HG02840 (cell line): ENCODE results near the gene SCN2B.

ENCODE experiments used
- ATAC-seq: cut with Tn5 transposase; IDR thresholded peaks from one replicate; pipeline ENCODE4 v1.9.1; 2021; ENCODE audit warnings: mild to moderate bottlenecking, moderate library complexity, moderate number of reproducible peaks; ENCODE audit not compliant: unreplicated experiment, low FRiP score

SCN2B gene

GRCh38 chr11:118175031-118175992 is 1.1 kb downstream of the SCN2B start:
- no peak for ATAC-seq

DNA sequence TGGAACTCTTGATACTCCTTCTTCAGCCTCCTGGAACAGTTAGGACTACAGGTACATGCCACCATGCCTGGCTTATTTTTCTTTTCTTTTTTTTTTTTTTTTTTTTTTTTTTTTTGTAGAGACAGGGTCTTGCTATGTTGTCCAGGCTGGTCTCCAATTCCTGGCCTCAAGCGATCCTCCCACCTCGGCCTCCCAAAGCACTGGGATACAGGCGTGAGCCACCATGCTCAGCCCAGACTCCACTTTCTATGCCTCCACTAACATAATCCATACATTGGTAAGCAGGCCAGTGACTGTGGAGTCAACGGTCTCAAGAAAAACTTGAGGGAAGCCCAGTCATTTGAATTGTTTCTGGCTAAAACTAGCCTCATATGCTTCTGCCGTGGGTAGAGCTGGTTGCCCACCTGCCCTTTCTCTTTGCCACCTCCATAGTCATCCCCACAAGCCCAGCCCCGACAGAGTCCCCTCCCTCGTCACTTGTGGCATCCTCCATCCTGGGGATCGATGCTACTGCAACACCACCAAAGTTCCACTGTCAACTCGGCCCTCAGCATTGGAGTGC is 2.4 kb downstream of the SCN2B start:
- ATAC-seq: no peak

DNA sequence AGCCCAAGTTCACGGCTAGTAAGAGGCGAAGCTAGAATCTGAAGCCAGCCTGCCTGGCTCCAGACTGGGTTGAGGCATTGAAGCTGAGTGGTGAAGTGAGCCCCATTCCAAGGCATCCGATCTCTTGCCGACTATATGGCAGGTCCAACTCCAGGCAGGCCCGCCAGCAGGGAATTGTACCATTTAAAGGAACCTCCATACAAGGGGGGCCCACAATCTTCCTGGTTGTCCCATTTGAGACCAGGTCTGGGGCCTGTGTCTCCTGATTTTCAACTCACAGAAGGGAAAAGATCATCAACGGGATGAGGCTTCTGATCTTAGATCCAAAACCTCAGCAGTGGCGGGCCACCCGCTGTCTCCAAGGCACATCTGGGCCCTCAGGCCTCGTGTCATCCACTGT is 4.1 kb downstream of the SCN2B start:
- ATAC-seq: no peak

DNA sequence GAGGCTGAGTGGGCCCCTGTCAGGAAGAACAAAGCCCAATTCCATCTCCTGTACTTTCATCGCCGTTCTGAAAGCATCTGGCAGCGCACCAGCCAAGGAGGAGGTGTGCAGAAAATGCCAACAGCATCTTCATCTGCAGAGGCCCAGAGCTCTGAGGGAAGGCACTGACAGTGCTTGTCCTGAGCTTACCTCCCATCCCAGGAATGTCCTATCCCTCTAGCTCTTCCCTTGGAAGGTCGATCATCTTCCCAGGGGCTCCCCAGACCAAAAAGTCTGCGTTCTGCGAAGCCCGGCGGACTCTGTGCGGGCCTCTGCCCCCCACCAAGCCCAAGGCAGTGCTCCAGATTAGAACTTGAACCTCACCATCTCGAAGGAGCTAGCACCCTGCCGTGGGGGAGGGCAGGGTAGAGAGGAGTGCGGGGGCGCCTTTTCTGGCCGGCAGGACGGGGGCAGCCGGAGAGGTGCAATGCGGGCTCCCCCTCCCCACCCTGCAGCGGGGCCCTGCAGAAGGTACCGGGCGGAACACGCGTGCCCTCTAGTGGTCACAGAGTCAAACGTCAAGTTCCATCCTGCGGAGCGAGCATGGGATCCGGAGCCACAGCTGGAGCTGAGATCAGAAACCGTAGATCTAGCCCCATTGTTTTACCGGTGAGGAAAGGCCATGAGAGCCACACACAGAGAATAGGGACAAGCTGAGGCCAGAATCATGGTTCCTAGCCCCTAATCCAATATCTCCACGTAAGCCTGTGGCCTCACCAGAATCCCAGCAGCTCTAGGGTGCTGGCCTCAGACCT is 5.0 kb downstream of the SCN2B start:
- no peak for ATAC-seq

- no peak for ATAC-seq
These were observed 5.6 kb downstream of the SCN2B start for GRCh38 chr11:118170882-118171268.

- ATAC-seq: no peak
These were observed 6.2 kb downstream of the SCN2B start for GRCh38 chr11:118170231-118170630.

GRCh38 chr11:118169300-118170140 is 6.9 kb downstream of the SCN2B start:
- no peak for ATAC-seq

DNA sequence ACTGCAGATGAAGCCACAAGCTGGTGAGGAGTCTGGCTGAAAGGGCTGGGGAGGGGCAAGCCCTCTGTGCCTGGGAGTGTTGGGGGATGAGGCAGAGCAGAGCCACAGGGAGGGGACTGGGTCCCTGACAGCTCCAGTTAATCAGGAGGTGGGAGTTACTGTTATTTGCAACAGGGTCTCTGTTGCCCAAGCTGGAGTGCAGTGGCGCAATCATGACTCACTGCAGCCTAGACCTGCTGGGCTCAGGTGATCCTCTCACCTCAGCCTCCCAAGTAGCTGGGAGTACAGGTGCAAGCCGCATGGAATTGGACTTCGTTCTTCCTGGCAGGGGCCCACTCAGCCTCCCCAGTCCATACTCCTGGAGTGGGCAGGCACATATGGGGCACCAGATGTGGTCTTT is 7.7 kb downstream of the SCN2B start:
- ATAC-seq: no peak

GRCh38 chr11:118168316-118168715 is 8.1 kb downstream of the SCN2B start:
- ATAC-seq: no peak

GRCh38 chr11:118167906-118168305 is 8.5 kb downstream of the SCN2B start:
- ATAC-seq: no peak

GRCh38 chr11:118167253-118167652 is 9.2 kb downstream of the SCN2B start:
- ATAC-seq: no peak

DNA sequence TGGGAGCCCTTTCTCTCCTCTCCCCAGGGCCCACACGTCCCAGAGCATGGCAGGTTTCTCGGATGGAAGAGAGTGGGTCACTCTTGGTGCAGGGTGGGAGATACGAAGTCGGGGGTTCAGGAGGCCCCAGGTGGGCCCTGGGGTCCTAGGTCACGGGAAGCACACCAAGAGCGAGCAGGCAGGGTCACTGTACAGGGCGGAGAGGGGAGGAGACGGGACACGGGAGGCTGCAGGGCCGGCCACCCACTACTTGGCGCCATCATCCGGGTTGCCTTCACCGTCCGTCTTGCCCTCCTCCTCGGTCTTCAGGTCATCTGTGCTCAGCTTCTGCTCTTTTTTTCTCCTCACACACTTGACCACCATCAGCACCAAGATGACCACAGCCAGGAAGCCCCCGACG is 9.8 kb downstream of the SCN2B start:
- no peak for ATAC-seq

- no peak for ATAC-seq
These were observed 11.6 kb downstream of the SCN2B start for GRCh38 chr11:118164885-118165284.

DNA sequence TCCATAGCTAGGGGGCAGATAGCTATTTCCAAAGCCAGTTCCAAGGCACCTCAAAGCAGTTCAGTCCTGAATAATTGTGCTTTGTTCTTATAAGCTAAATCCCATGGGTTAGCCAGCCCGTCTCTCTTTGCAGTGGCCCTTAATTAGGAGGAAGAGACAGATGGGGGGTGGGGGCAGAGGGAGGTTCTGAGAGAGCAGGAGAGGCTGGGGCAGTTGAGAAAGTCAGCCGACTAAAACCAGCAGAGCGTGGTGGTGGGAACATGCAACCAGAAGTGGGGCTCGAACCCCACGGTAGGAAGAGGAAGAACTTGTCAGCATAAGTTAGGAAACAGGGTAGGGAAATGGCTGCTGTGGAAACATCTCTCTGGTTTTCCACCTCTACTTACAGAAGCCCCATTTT is 12.9 kb downstream of the SCN2B start:
- ATAC-seq: no peak

- no peak for ATAC-seq
These were observed 13.6 kb downstream of the SCN2B start for GRCh38 chr11:118162846-118163245.

DNA sequence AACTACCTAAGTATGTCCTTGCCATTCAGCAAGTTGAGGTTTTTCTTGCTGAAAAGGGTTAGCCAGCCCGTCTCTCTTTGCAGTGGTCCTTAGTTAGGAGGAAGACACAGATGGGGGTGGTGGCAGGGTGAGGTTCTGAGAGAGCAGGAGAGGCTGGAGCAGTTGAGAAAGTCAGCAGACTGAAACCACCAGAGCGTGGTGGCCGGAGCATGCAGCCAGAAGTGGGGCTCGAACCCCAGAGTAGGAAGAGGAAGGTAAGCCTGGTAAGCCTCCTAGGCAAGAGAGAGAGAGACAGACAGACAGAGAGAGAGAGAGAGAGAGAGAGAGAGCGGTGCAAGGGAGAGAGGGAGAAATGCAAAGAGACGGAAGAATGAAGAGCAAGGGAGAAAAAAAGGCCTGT is 14.7 kb downstream of the SCN2B start:
- no peak for ATAC-seq

DNA sequence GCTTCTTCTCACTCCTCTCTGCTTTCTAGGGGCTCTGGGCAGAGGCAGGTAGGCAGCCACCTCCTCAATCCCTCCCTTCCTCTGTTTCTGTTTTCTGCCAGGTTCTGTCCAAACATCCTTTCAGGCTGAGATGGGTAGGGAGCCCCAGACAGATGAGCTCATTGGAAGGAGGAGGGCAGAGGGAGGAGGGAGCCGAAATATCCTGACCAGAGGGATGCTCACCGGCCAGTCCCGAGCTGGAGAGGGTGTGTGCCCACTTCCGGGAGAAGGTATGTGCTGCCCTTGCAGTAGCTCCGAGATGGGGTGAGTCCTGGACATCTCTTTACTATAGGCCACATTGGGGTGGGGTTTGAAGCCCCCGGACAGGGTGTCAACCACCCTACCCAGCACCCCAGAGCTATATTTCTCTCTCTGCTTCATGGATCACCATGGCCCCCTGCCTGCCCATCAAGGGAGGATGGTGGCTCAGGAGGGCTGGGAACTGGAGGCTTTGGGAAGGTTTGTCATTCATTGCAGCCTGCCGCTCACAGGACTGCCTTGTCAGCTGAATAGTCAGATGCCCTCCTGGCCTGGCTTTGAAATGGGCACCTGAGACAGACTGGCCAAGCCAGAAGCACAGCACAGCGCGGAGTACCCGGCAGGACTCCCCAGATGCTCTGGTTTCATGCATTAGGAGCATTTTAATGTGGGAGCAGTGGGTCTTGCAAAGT is 19.1 kb downstream of the SCN2B start:
- ATAC-seq: no peak

DNA sequence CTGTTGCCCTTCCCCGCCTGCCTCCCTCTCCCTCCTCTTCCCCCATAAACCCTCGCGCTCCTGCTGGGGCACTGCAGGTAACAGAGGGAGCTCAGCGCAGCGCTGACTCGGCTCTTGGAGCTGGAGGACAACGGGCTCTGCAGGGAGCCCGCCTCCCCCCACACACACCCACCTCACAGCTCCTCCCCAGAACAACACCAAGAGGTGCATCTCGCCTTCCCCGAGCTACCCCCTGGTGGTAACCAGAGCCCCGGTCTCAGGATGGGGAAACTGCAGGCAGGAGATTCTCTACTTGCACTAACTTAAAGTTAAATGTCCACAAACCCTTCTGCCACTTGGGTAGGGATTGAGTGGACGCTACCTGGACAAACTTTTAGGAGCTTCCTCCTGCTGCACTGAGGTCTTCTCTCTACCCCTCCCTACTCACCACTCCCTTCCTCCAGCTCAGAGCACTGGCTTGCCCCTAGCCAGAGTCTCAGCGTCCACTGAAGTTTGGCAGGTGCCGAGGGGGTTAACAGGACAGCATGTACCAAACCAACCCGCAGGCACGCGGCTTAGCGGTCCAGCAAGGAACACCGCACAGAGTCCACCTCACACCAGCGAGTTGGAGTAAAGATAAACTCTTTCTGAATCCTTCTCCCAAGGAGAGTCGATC is 19.8 kb downstream of the SCN2B start:
- no peak for ATAC-seq
